Loucy (cell line): ENCODE measurements around the gene PBX1.

Source experiments
- H2AFZ ChIP-seq: fragments of 200-600 bp; sonication (generic); 2 replicates; pipeline ENCODE4 v1.6.0; 2016; ENCODE audit warnings: antibody characterized with exemption, mild to moderate bottlenecking, low read length, moderate library complexity
- H3F3A ChIP-seq: fragments of 200-600 bp; 2 replicates; pipeline ENCODE4 v1.6.0; 2016; ENCODE audit warnings: antibody characterized with exemption, low read depth, mild to moderate bottlenecking
- H3K27me3 ChIP-seq: fragments of 200-600 bp; sonication (generic); 2 replicates; pipeline ENCODE4 v1.6.1; 2014; ENCODE audit warnings: low read length, mild to moderate bottlenecking; ENCODE audit not compliant: insufficient read depth, poor library complexity, severe bottlenecking
- H3K36me3 ChIP-seq: fragments of 200-600 bp; sonication (generic); 2 replicates; pipeline ENCODE4 v1.6.1; 2016; ENCODE audit warnings: low read length; ENCODE audit not compliant: insufficient read depth
- H3K4me1 ChIP-seq: fragments of 200-600 bp; sonication (generic); 2 replicates; pipeline ENCODE4 v1.5.1; 2014; ENCODE audit warnings: low read length, mild to moderate bottlenecking; ENCODE audit not compliant: insufficient read depth, poor library complexity, severe bottlenecking
- H3K4me2 ChIP-seq: fragments of 200-600 bp; sonication (generic); 2 replicates; pipeline ENCODE4 v1.6.0; 2014; ENCODE audit warnings: antibody characterized with exemption, low read length, low read depth, mild to moderate bottlenecking; ENCODE audit not compliant: poor library complexity, severe bottlenecking
- H3K4me3 ChIP-seq: fragments of 200-600 bp; sonication (generic); 2 replicates; pipeline ENCODE4 v1.5.1; 2014; ENCODE audit warnings: low read length, mild to moderate bottlenecking, mixed read lengths; ENCODE audit not compliant: poor library complexity, severe bottlenecking
- H3K79me2 ChIP-seq: fragments of 200-600 bp; sonication (generic); 2 replicates; pipeline ENCODE4 v1.6.1; 2014; ENCODE audit warnings: low read length; ENCODE audit not compliant: insufficient read depth
- H3K9ac ChIP-seq: fragments of 200-600 bp; sonication (generic); 2 replicates; pipeline ENCODE4 v1.6.0; 2014; ENCODE audit warnings: mild to moderate bottlenecking, low read depth, low read length, moderate library complexity; ENCODE audit not compliant: poor library complexity, severe bottlenecking
- H3K9me2 ChIP-seq: fragments of 200-600 bp; sonication (generic); replicated peaks from 2 replicates; pipeline ENCODE4 v1.6.1; 2016; ENCODE audit warnings: low read depth, low read length, mixed read lengths
- H3K9me3 ChIP-seq: fragments of 200-600 bp; sonication (generic); 2 replicates; pipeline ENCODE4 v1.6.1; 2014; ENCODE audit warnings: mild to moderate bottlenecking, antibody characterized with exemption, low read length, low read depth; ENCODE audit not compliant: insufficient read depth
- H4K20me1 ChIP-seq: fragments of 200-600 bp; sonication (generic); 2 replicates; pipeline ENCODE4 v1.6.0; 2014; ENCODE audit warnings: antibody characterized with exemption, low read length, mild to moderate bottlenecking; ENCODE audit not compliant: insufficient read depth, poor library complexity, severe bottlenecking
- EZH2phosphoT487 ChIP-seq: fragments of 200-600 bp; IDR thresholded peaks from 2 replicates; pipeline ENCODE4 v1.6.1; 2018; ENCODE audit warnings: antibody characterized with exemption, mild to moderate bottlenecking, moderate library complexity, borderline replicate concordance
- TF ChIP-seq, protein P1 (sequence below): fragments of 200-600 bp; sonication (generic); conservative IDR thresholded peaks from 2 replicates; pipeline ENCODE4 v1.5.1; 2014; ENCODE audit warnings: mild to moderate bottlenecking, antibody characterized with exemption, low read length

Gene PBX1

DNA sequence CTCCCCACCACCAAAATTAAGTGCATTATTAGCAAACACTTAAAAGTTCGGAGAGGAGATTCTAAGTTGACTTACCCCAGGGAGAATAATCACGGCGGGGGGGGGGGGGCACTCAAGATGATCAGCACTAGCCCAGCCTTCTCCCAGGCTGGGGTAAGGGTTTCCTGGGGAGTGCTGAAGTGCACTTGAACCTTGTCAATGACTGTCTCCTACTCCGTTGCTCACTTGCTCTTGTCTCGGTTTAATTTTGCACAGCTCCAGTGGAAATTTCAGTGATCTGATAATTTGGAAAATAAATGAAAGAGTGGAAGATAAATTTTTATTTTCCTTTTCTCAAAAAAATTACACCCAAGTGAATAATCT is 59.2 kb downstream of the PBX1 start:
- Histone ChIP-seq H3K79me2 (no peaks in the 10 kb centered on the region), H3K4me1 (no peaks in the 10 kb centered on the region)
- TF ChIP-seq EZH2phosphoT487 = no peak
- TF ChIP-seq, protein P1, sequence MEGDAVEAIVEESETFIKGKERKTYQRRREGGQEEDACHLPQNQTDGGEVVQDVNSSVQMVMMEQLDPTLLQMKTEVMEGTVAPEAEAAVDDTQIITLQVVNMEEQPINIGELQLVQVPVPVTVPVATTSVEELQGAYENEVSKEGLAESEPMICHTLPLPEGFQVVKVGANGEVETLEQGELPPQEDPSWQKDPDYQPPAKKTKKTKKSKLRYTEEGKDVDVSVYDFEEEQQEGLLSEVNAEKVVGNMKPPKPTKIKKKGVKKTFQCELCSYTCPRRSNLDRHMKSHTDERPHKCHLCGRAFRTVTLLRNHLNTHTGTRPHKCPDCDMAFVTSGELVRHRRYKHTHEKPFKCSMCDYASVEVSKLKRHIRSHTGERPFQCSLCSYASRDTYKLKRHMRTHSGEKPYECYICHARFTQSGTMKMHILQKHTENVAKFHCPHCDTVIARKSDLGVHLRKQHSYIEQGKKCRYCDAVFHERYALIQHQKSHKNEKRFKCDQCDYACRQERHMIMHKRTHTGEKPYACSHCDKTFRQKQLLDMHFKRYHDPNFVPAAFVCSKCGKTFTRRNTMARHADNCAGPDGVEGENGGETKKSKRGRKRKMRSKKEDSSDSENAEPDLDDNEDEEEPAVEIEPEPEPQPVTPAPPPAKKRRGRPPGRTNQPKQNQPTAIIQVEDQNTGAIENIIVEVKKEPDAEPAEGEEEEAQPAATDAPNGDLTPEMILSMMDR = no peak

DNA sequence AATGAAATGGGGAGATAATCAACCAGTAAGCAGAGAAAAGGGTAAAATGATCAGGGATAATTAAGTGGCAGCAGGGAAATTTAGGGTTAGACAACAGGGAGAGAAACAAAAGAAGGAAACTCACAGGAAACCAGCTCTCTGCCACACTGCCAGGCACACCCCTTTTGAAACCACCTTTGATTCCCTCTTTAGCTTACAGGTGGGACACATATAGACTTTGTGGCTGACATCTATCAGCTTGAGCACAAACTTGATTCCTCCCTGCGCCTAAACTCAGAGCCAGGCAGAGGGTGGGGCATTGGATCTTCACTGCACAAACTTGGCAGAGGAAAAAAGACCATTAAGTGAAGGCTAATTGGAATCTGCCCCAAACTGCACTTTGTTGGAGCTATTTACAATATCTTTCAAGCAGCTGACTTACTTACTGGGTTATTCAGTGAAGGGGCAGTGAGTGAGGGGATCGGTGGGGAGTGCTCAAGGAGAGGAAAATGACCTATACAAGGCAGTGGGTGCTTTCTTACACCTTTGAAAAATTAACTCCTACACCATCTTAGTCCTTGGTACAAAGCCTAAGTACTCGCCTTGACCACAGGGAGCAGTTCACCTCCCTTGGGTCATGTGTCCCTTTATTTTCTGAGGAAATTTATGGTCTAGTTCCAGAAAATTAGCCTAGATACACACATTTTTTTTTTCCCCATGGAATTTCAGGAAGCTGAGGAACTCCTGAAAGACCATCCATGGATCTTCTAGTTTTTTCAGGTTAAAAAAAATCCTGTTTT is 60.2 kb downstream of the PBX1 start:
- Histone ChIP-seq H3F3A (no peaks in the 10 kb centered on the region), H3K9me3 (no peaks in the 10 kb centered on the region), H2AFZ (no peak overlapping the region), H3K27me3 (no peaks in the 10 kb centered on the region), H3K9me2 (no peaks in the 10 kb centered on the region), H4K20me1 (no peaks in the 10 kb centered on the region), H3K4me2 (no peak overlapping the region), H3K4me3 (no peak overlapping the region), H3K9ac (no peak overlapping the region), H3K36me3 (no peaks in the 10 kb centered on the region), H3K4me1 (no peaks in the 10 kb centered on the region), H3K79me2 (no peaks in the 10 kb centered on the region)
- no peak for TF ChIP-seq EZH2phosphoT487
- TF ChIP-seq, protein P1 = no peak

More for the DNA sequence above, 59.2 kb downstream of the PBX1 start:
- no peak overlapping the region for H3K4me2 ChIP-seq
- H3K4me3 ChIP-seq = no peak overlapping the region
- no peak overlapping the region for H2AFZ ChIP-seq
- no peaks in the 10 kb centered on the region for H3K27me3 ChIP-seq
- no peaks in the 10 kb centered on the region for H4K20me1 ChIP-seq
- H3F3A ChIP-seq = no peaks in the 10 kb centered on the region
- no peaks in the 10 kb centered on the region for H3K36me3 ChIP-seq
- no peaks in the 10 kb centered on the region for H3K9me3 ChIP-seq
- H3K9me2 ChIP-seq = no peaks in the 10 kb centered on the region
- H3K9ac ChIP-seq = no peak overlapping the region

DNA sequence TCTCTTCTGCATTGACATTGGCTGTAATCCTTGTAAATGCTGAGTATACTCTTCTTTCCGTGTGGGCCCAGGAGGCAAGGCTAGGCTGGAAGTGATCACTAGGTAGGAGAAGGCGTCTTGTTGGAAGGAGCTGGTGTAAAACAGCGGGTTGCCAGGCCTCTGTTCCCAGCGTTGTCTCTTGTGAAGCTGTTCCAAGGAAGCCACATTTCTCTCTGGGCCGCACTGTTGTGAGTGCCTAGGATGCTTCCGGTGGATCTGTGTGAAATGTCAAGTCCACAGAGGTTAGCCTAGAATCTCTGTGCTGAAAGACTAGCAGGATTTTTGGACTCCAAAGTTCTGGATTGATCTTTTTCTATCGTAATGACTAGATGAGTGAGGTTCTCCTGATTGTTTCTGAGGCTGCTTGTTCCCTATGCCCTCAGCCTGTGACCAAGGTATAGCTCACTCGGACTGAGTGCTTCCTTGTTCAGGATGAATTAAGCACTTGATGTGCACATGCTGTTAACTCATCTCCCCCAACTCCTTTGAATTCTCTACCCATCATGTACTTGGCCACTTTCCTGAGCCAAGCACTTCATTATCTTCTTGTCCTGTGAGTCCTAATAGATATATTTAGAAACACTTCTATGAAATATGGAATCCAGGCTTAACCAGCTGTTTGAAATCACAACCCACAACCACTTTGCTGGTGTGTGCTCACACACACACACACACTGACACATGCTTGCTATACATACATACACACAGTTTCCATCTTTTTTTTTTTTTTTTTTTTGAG is 63.3 kb downstream of the PBX1 start:
- H2AFZ ChIP-seq = no peak overlapping the region
- no peak for TF ChIP-seq EZH2phosphoT487
- TF ChIP-seq, protein P1 = no peak
- no peaks in the 10 kb centered on the region for H3F3A ChIP-seq
- H3K4me1 ChIP-seq = no peaks in the 10 kb centered on the region
- no peaks in the 10 kb centered on the region for H3K36me3 ChIP-seq
- no peaks in the 10 kb centered on the region for H3K79me2 ChIP-seq
- no peaks in the 10 kb centered on the region for H3K9me2 ChIP-seq
- no peak overlapping the region for H3K9ac ChIP-seq
- H3K9me3 ChIP-seq = no peaks in the 10 kb centered on the region
- H4K20me1 ChIP-seq = no peaks in the 10 kb centered on the region
- H3K27me3 ChIP-seq = no peaks in the 10 kb centered on the region
- H3K4me3 ChIP-seq = no peak overlapping the region
- no peak overlapping the region for H3K4me2 ChIP-seq
